ENCODE data around the gene PRKCB.
"Not testable (repeated sequence)": the region's sequence is repeated elsewhere in the genome, so short reads cannot be mapped to it uniquely, and the experiment has no call there.

The PRKCB gene

GRCh38 chr16:23902748-23903414 is 67.1 kb downstream of the PRKCB start:
- DNase-seq (ENCODE audit: low read depth, low spot score) = no peak

GRCh38 chr16:23905027-23905426 is 69.2 kb downstream of the PRKCB start:
- DNase-seq (ENCODE audit: low read depth, low spot score) = no peak

- DNase-seq (ENCODE audit: low read depth, low spot score) = no peak
Observed at GRCh38 chr16:23907457-23907902, 71.7 kb downstream of the PRKCB start.

GRCh38 chr16:23907903-23908302 is 72.1 kb downstream of the PRKCB start:
- DNase-seq (ENCODE audit: low read depth, low spot score) = no peak

GRCh38 chr16:23908790-23909189 is 73.0 kb downstream of the PRKCB start:
- no peak for DNase-seq (ENCODE audit: low read depth, low spot score)

- no peak for DNase-seq (ENCODE audit: low read depth, low spot score)
Observed at GRCh38 chr16:23909792-23910418, 74.1 kb downstream of the PRKCB start.

GRCh38 chr16:23914946-23915530 is 79.3 kb downstream of the PRKCB start:
- no peak for DNase-seq (ENCODE audit: low read depth, low spot score)

GRCh38 chr16:23916552-23916951 is 80.8 kb downstream of the PRKCB start:
- not testable (repeated sequence) for DNase-seq (ENCODE audit: low read depth, low spot score)

- DNase-seq (ENCODE audit: low read depth, low spot score) = no peak
Observed at GRCh38 chr16:23917621-23918020, 81.8 kb downstream of the PRKCB start.

GRCh38 chr16:23920446-23920845 is 84.7 kb downstream of the PRKCB start:
- no peak for DNase-seq (ENCODE audit: low read depth, low spot score)

GRCh38 chr16:23920899-23921298 is 85.1 kb downstream of the PRKCB start:
- DNase-seq (ENCODE audit: low read depth, low spot score) = no peak

- DNase-seq (ENCODE audit: low read depth, low spot score) = no peak
Observed at GRCh38 chr16:23922406-23922805, 86.6 kb downstream of the PRKCB start.

GRCh38 chr16:23924128-23924527 is 88.3 kb downstream of the PRKCB start:
- DNase-seq (ENCODE audit: low read depth, low spot score) = no peak

GRCh38 chr16:23927796-23928195 is 92.0 kb downstream of the PRKCB start:
- no peak for DNase-seq (ENCODE audit: low read depth, low spot score)

GRCh38 chr16:23929237-23929636 is 93.5 kb downstream of the PRKCB start:
- no peak for DNase-seq (ENCODE audit: low read depth, low spot score)

- DNase-seq (ENCODE audit: low read depth, low spot score) = no peak
Observed at GRCh38 chr16:23929856-23930255, 94.1 kb downstream of the PRKCB start.

- no peak for DNase-seq (ENCODE audit: low read depth, low spot score)
Observed at GRCh38 chr16:23930791-23931190, 95.0 kb downstream of the PRKCB start.

- no peak for DNase-seq (ENCODE audit: low read depth, low spot score)
Observed at GRCh38 chr16:23931199-23931598, 95.4 kb downstream of the PRKCB start.

GRCh38 chr16:23933650-23934049 is 97.9 kb downstream of the PRKCB start:
- not testable (repeated sequence) for DNase-seq (ENCODE audit: low read depth, low spot score)

- no peak for DNase-seq (ENCODE audit: low read depth, low spot score)
Observed at GRCh38 chr16:23934610-23935236, 98.9 kb downstream of the PRKCB start.

GRCh38 chr16:23940111-23940510 is 104.3 kb downstream of the PRKCB start:
- no peak for DNase-seq (ENCODE audit: low read depth, low spot score)

GRCh38 chr16:23941025-23941424 is 105.2 kb downstream of the PRKCB start:
- no peak for DNase-seq (ENCODE audit: low read depth, low spot score)

All from activated CD4-positive, CD25-positive, alpha-beta regulatory T cell treated with anti-CD3 and anti-CD28 coated beads, Interleukin-2, amount 50 U/mL, for 16 hours (primary cell).